Measurements from ENCODE around the gene CAAP1.
A peak's percentile ranks its signal among the peaks of the same experiment; 100 is the strongest.

The CAAP1 gene, protein sequence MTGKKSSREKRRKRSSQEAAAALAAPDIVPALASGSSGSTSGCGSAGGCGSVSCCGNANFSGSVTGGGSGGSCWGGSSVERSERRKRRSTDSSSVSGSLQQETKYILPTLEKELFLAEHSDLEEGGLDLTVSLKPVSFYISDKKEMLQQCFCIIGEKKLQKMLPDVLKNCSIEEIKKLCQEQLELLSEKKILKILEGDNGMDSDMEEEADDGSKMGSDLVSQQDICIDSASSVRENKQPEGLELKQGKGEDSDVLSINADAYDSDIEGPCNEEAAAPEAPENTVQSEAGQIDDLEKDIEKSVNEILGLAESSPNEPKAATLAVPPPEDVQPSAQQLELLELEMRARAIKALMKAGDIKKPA

DNA sequence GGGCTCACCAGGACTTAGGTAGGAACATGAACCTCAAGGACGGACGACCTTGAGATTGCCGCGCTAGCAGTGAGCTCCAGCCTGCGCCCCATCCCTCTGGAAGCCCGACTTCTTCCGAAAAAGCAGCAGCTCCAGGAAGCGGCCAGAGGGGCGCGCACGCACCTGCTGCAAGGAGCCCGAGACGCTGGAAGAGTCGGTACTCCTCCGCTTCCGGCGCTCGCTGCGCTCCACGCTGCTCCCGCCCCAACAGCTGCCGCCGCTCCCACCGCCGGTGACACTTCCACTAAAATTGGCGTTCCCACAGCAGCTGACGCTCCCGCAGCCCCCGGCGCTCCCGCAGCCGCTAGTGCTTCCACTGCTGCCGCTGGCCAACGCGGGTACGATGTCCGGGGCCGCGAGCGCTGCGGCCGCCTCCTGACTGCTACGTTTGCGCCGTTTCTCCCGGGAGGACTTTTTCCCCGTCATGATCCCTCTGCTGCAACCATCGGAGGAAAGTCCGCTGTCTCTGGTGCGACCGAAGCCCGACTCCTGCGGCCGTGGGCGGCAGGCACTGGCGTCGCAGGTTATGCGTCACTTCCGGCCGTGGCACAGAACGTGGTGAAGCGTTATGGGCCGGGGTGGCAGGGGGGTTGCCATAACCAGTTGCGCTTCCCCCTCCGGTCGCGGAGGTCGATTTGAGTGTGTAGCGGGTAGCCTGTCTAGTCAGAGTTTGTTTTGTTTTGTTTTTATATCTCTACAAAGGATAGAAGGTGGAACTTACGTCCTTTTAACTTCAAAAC is at the start of gene CAAP1:
Gene CAAP1 (minus strand): TSS at position 552 of the 779 bp plus-strand sequence. CDS start 87 bp downstream, at position 465.
- Histone ChIP-seq H3K4me1 (ENCODE audit: insufficient read depth, low read length) (peaks cover 12% of the 10 kb centered on the region), H3K27ac (ENCODE audit: low read depth, low read length) (peak within 1 kb of the TSS; percentile 98), H3K9me3 (ENCODE audit: low read length) (no peaks in the 10 kb centered on the region), H3K27me3 (ENCODE audit: control insufficient read depth in 1 of 2, insufficient read depth in 2 of 2, low read length in 2 of 2) (no peaks in the 10 kb centered on the region), H3K9ac (ENCODE audit: low read length) (peak within 1 kb of the TSS; percentile 60), H3K4me3 (ENCODE audit: low read depth in 1 of 2, low read length in 2 of 2) (peak within 1 kb of the TSS; percentile 98 to 99), H3K36me3 (ENCODE audit: insufficient read depth, low read length) (no peaks in the 10 kb centered on the region)

DNA sequence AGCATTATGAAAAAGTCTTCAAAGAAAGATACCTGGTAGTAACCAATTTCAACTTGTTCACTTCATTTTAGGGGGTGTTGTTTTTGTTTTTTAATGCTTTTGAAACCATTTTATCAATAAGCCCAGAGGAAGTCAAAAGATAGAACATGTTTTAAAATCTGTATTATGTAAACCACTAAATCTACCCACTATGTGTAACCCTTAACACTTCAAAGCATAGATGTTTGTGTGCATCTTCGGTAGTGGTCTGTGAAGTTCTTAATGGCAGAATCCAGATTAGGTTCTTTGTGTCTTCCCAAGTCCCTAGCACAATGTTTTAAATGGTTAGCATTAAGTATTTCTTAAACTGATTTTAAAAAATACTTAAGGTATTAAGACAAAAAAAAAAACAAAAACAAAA is 48.2 kb upstream of the CAAP1 start:
- H3K4me1 ChIP-seq (ENCODE audit: insufficient read depth, low read length), result peaks cover 27% of the 10 kb centered on the region
- H3K27me3 ChIP-seq (ENCODE audit: control insufficient read depth in 1 of 2, insufficient read depth in 2 of 2, low read length in 2 of 2), result no peaks in the 10 kb centered on the region
- no peaks in the 10 kb centered on the region for H3K9me3 ChIP-seq (ENCODE audit: low read length)
- H3K36me3 ChIP-seq (ENCODE audit: insufficient read depth, low read length), result no peaks in the 10 kb centered on the region
- H3K4me3 ChIP-seq (ENCODE audit: low read depth in 1 of 2, low read length in 2 of 2), result no peak overlapping the region
- H3K9ac ChIP-seq (ENCODE audit: low read length), result no peak overlapping the region
- H3K27ac ChIP-seq (ENCODE audit: low read depth, low read length), result no peak overlapping the region

DNA sequence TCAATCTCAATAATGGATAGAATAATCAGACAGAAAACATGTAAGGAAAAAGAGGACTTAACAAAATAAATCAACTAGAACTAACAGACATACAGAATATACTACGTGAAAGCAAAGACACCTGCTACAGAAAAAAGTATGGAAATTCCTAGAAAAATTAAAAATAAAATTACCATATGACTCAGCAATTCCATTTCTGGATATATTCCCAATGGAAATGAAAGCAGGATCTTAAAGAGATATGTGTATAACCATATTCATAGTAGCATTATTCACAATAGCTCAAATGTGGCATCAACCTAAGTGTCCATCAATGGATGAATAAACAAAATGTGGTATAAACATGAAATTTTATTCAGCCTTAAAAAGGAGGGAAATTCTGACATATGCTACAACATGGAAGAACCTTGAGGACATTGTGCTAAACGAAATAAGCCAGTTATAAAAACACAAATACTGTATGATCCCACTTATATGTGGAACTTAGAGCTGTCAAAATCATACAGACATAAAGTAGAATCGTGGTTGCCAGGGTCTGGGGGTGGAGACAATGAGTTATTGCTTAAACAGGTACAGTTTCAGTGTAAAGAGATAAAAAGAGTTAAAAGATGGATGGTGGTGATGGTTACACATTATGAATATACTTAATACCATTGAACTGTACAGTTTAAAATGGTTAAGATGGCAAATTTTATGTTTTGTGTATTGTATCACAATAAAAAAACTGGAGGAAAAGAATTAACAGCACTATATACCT is 47.5 kb upstream of the CAAP1 start:
- Histone ChIP-seq H3K9me3 (ENCODE audit: low read length) (no peaks in the 10 kb centered on the region), H3K27ac (ENCODE audit: low read depth, low read length) (no peak overlapping the region), H3K4me1 (ENCODE audit: insufficient read depth, low read length) (peaks cover 22% of the 10 kb centered on the region), H3K27me3 (ENCODE audit: control insufficient read depth in 1 of 2, insufficient read depth in 2 of 2, low read length in 2 of 2) (no peaks in the 10 kb centered on the region), H3K4me3 (ENCODE audit: low read depth in 1 of 2, low read length in 2 of 2) (no peak overlapping the region), H3K9ac (ENCODE audit: low read length) (no peak overlapping the region), H3K36me3 (ENCODE audit: insufficient read depth, low read length) (no peaks in the 10 kb centered on the region)

DNA sequence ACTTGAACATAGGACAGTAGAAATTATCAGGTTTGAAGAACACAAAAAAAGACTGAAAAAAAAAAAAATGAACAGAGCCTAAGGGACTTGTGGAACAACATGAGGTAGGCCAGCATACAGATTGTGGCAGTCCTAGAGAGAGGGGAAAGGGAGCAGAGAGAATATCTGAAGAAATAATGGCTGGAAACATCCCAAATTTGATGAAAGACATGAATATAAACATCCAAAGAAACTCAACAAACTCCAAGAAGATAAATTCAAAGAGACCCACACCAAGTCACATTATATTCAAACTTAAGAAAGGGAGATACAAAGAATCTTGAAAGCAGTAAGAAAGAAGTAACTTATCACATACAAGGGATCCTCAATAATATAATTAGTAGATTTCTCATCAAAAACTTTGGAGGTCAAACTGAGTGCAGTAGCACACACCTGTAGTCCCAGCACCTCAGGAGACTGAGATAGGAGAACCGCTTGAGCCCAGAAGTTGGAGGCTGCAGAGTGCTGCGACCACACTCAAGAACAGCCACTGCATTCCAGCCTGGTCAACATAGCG is 45.3 kb upstream of the CAAP1 start:
- Histone ChIP-seq H3K9me3 (ENCODE audit: low read length) (no peaks in the 10 kb centered on the region), H3K4me3 (ENCODE audit: low read depth in 1 of 2, low read length in 2 of 2) (no peak overlapping the region), H3K36me3 (ENCODE audit: insufficient read depth, low read length) (no peaks in the 10 kb centered on the region), H3K4me1 (ENCODE audit: insufficient read depth, low read length) (peaks cover 6% of the 10 kb centered on the region), H3K9ac (ENCODE audit: low read length) (no peak overlapping the region), H3K27me3 (ENCODE audit: control insufficient read depth in 1 of 2, insufficient read depth in 2 of 2, low read length in 2 of 2) (no peaks in the 10 kb centered on the region), H3K27ac (ENCODE audit: low read depth, low read length) (no peak overlapping the region)

DNA sequence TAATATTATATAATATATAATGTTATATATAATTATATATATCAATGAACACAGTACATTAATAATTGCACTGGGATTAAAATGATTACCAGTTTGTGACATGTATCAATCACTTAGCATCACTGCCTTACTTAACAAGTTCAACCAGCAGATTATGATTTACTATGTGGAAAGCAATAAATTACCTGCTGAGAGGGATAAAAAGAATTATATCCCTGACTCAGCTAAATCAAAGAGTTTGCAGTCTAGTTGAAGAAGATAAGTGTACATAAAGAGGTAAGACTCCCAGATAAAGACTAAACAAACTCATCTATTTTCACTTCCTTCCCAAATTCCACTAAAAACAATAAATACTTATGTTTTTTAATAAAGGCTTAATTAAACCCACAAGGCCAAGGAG is 43.2 kb upstream of the CAAP1 start:
- Histone ChIP-seq H3K9ac (ENCODE audit: low read length) (no peak overlapping the region), H3K27ac (ENCODE audit: low read depth, low read length) (no peak overlapping the region), H3K4me1 (ENCODE audit: insufficient read depth, low read length) (peaks cover 6% of the 10 kb centered on the region), H3K9me3 (ENCODE audit: low read length) (no peaks in the 10 kb centered on the region), H3K4me3 (ENCODE audit: low read depth in 1 of 2, low read length in 2 of 2) (no peak overlapping the region), H3K27me3 (ENCODE audit: control insufficient read depth in 1 of 2, insufficient read depth in 2 of 2, low read length in 2 of 2) (no peaks in the 10 kb centered on the region), H3K36me3 (ENCODE audit: insufficient read depth, low read length) (no peaks in the 10 kb centered on the region)

DNA sequence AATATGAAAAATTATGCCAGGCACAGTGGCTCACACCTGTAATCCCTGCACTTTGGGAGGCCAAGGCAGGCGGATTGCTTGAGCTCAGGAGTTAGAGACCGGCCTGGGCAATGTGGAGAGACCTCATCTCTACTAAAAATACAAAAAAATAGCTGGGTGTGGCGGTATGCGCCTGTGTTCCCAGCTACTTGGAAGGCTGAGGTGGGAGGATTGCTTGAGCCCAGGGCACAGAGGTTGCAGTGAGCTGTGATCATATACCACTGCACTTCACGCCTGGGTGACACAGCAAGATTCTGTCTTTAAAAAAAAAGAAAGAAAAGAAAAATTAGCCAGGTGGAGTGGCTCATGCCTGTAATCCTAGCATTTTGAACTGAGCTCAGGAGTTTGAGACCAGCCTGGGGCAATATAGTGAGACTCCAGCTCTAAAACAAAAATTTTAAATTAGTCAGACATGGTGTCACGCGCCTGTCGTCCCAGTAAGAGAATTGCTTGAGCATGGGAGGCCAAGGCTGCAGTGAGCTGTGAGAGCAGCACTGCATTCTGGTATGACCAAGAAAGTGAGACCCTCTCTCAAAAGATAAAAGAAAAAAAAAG is 36.4 kb upstream of the CAAP1 start:
- Histone ChIP-seq H3K9me3 (ENCODE audit: low read length) (no peaks in the 10 kb centered on the region), H3K27me3 (ENCODE audit: control insufficient read depth in 1 of 2, insufficient read depth in 2 of 2, low read length in 2 of 2) (no peaks in the 10 kb centered on the region), H3K36me3 (ENCODE audit: insufficient read depth, low read length) (peaks cover 21% of the 10 kb centered on the region), H3K4me3 (ENCODE audit: low read depth in 1 of 2, low read length in 2 of 2) (no peak overlapping the region), H3K9ac (ENCODE audit: low read length) (no peak overlapping the region), H3K27ac (ENCODE audit: low read depth, low read length) (no peak overlapping the region), H3K4me1 (ENCODE audit: insufficient read depth, low read length) (no peaks in the 10 kb centered on the region)

DNA sequence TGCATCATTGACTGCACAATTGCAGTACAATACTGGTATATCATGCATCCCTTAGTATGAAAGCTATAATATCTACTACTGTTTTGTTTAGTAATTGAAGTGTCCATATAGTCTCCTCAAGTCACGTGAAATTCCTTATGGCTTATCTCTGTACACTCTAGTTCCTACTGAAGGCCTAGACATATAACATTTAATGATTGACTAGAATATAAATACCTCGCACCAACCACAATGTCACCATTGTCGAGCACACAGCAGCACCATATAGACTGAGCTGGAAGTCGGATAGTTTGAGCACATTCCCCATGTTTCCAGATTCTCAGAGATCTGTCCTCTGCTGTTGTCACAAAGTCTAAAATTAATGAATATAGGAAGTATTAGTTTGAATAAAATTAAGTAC is 33.0 kb upstream of the CAAP1 start:
- H3K9me3 ChIP-seq (ENCODE audit: low read length), result no peaks in the 10 kb centered on the region
- H3K36me3 ChIP-seq (ENCODE audit: insufficient read depth, low read length), result peaks cover 48% of the 10 kb centered on the region
- H3K9ac ChIP-seq (ENCODE audit: low read length), result no peak overlapping the region
- no peak overlapping the region for H3K27ac ChIP-seq (ENCODE audit: low read depth, low read length)
- H3K27me3 ChIP-seq (ENCODE audit: control insufficient read depth in 1 of 2, insufficient read depth in 2 of 2, low read length in 2 of 2), result no peaks in the 10 kb centered on the region
- H3K4me3 ChIP-seq (ENCODE audit: low read depth in 1 of 2, low read length in 2 of 2), result no peak overlapping the region
- H3K4me1 ChIP-seq (ENCODE audit: insufficient read depth, low read length), result no peaks in the 10 kb centered on the region

DNA sequence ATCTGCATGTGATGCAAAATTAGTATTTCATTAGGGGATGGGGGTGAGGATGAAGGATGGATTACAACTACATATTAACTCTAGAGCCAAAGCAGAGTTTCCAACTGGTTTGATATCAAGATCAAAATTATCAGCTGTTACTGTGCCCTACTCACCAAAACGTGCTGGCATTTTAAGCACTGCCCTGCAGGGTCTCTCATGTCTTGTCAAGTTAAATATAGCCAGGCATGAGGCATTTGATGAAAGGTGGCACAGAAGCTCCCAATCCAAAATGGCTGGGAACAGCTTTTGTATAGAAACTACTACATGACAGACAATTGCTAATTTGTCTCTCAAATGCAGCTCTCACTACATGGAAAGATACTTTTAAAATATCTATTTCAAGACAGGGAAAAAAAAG is 27.1 kb upstream of the CAAP1 start:
- Histone ChIP-seq H3K9ac (ENCODE audit: low read length) (no peak overlapping the region), H3K27me3 (ENCODE audit: control insufficient read depth in 1 of 2, insufficient read depth in 2 of 2, low read length in 2 of 2) (no peaks in the 10 kb centered on the region), H3K27ac (ENCODE audit: low read depth, low read length) (no peak overlapping the region), H3K4me1 (ENCODE audit: insufficient read depth, low read length) (no peaks in the 10 kb centered on the region), H3K36me3 (ENCODE audit: insufficient read depth, low read length) (peaks cover 59% of the 10 kb centered on the region), H3K4me3 (ENCODE audit: low read depth in 1 of 2, low read length in 2 of 2) (no peak overlapping the region), H3K9me3 (ENCODE audit: low read length) (no peaks in the 10 kb centered on the region)

DNA sequence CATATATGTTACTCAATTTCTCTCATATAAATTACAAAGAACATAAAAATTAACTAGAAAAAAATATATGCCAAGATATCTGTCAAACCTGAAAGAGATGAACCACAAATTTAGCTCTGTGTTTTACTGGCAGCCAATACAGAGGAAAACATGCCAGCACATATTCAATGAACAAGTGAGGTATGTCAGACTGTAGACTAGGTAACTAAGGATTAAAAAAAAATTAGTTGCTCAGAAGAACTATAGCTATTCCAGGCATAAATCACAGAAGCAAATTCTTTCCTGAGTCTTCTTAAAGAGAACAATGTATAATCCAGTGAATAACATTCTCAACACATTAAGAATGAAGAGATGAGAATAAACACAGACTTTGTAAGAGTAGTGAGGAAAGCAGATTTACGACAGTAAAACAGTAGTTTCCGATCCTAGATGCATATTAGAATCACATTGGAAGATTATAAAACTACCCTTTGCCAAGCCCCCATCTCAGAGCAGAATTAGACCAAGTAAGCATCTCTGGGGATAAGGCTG is 20.6 kb upstream of the CAAP1 start:
- no peak overlapping the region for H3K4me3 ChIP-seq (ENCODE audit: low read depth in 1 of 2, low read length in 2 of 2)
- H3K36me3 ChIP-seq (ENCODE audit: insufficient read depth, low read length), result peaks cover 24% of the 10 kb centered on the region
- no peak overlapping the region for H3K9ac ChIP-seq (ENCODE audit: low read length)
- H3K27me3 ChIP-seq (ENCODE audit: control insufficient read depth in 1 of 2, insufficient read depth in 2 of 2, low read length in 2 of 2), result no peaks in the 10 kb centered on the region
- H3K4me1 ChIP-seq (ENCODE audit: insufficient read depth, low read length), result no peaks in the 10 kb centered on the region
- H3K27ac ChIP-seq (ENCODE audit: low read depth, low read length), result no peak overlapping the region
- H3K9me3 ChIP-seq (ENCODE audit: low read length), result no peaks in the 10 kb centered on the region

DNA sequence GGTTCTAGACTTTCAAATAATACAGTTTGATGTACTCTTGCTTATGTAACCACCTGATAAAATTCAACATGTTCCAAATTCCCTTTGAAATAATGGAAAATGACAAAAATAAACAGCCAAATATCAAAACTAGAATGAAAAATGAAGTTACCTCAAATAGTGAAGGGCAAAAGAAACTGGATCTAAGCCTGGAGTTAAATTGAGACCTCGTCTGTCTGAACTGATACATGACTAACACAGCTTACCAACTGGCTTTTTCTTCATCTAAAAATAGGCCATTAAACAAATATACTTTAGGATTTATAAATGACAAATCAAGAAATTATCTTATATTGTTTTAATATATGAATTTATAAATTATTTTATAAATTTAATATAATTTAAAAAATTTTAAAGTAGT is 12.1 kb upstream of the CAAP1 start:
- Histone ChIP-seq H3K4me1 (ENCODE audit: insufficient read depth, low read length) (no peaks in the 10 kb centered on the region), H3K9ac (ENCODE audit: low read length) (no peak overlapping the region), H3K27me3 (ENCODE audit: control insufficient read depth in 1 of 2, insufficient read depth in 2 of 2, low read length in 2 of 2) (no peaks in the 10 kb centered on the region), H3K9me3 (ENCODE audit: low read length) (no peaks in the 10 kb centered on the region), H3K4me3 (ENCODE audit: low read depth in 1 of 2, low read length in 2 of 2) (no peak overlapping the region), H3K27ac (ENCODE audit: low read depth, low read length) (no peak overlapping the region), H3K36me3 (ENCODE audit: insufficient read depth, low read length) (peaks cover 14% of the 10 kb centered on the region)

DNA sequence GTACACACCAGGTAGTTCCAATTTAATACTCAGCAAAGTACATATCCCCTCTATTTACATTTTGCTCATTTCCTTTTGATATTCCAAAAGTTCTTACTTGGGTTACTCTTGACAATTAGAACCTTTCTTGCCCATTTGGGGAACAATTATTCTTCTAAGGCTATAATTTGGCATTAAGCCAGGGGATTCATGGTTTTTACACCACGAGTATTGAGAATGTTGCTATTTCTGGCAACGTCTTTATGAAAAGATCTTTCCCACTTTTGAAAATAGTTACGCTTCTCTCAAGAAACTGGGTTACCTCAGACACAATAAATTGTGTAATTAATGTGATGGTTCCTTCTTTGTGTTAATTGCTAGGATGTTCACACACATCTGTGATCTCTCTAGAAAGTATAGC is 11.5 kb upstream of the CAAP1 start:
- H3K9ac ChIP-seq (ENCODE audit: low read length), result no peak overlapping the region
- peaks cover 14% of the 10 kb centered on the region for H3K36me3 ChIP-seq (ENCODE audit: insufficient read depth, low read length)
- H3K4me1 ChIP-seq (ENCODE audit: insufficient read depth, low read length), result no peaks in the 10 kb centered on the region
- no peaks in the 10 kb centered on the region for H3K27me3 ChIP-seq (ENCODE audit: control insufficient read depth in 1 of 2, insufficient read depth in 2 of 2, low read length in 2 of 2)
- H3K9me3 ChIP-seq (ENCODE audit: low read length), result no peaks in the 10 kb centered on the region
- H3K4me3 ChIP-seq (ENCODE audit: low read depth in 1 of 2, low read length in 2 of 2), result no peak overlapping the region
- no peak overlapping the region for H3K27ac ChIP-seq (ENCODE audit: low read depth, low read length)
